Fibroblast of mammary gland (primary cell): ENCODE results near the gene LETM1.

Experiments used
- DNase-seq: peaks from one replicate; pipeline ENCODE4 v3.0.0-alpha.2; 2010; ENCODE audit warnings: low read depth
- H3K4me3 ChIP-seq: 2 replicates; pipeline ENCODE4 v1.5.1; 2011; ENCODE audit warnings: low read depth, mild to moderate bottlenecking, low read length, moderate library complexity; ENCODE audit not compliant: control insufficient read depth
- TF ChIP-seq, protein P1 (sequence below): conservative IDR thresholded peaks from 2 replicates; pipeline ENCODE4 v1.5.1; 2011; ENCODE audit warnings: low read depth, low read length, inconsistent platforms; ENCODE audit not compliant: control insufficient read depth, insufficient read depth

The LETM1 gene

DNA sequence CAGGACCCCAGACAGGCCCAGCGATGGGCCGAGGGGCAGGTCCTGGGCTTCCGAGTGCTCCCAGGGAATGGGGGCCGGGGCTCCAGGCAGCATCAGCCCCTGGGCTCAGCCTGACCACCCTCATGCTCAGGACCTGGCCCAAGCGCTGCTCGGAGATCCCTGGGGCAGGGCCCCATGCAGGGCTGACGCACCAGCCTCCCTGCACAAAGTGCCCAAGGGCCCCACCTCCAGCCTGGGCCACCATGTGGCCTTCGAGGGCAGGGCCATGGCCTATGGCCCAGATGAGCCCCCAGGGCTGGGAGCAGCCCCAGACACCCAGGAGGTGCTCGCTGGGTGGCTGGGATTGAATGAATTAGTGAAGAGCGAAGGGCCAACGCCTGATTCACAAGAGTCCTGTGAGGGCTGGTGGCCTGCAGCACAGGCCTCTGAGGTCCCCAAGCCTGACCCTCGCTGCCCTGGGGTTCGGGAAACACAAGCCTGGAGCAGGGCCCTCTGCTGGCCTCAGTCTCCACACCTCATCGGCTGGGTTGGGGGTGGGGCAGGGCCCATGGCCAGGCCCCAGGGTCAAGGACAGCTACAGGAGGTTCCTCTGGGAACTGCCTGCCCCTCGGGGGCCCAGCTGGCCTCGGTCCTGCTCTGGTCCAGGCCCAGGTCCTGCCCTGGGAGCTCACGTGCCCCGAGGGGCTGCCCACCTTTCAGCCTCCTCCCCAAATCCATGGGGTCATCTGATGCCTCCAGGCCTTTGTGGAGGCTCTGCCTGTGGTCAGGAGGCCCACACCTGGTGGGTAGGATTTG lies 76.2 kb downstream of the LETM1 start:
- TF ChIP-seq, protein P1, sequence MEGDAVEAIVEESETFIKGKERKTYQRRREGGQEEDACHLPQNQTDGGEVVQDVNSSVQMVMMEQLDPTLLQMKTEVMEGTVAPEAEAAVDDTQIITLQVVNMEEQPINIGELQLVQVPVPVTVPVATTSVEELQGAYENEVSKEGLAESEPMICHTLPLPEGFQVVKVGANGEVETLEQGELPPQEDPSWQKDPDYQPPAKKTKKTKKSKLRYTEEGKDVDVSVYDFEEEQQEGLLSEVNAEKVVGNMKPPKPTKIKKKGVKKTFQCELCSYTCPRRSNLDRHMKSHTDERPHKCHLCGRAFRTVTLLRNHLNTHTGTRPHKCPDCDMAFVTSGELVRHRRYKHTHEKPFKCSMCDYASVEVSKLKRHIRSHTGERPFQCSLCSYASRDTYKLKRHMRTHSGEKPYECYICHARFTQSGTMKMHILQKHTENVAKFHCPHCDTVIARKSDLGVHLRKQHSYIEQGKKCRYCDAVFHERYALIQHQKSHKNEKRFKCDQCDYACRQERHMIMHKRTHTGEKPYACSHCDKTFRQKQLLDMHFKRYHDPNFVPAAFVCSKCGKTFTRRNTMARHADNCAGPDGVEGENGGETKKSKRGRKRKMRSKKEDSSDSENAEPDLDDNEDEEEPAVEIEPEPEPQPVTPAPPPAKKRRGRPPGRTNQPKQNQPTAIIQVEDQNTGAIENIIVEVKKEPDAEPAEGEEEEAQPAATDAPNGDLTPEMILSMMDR = no peak
- no peak overlapping the region for H3K4me3 ChIP-seq
- no peak for DNase-seq

DNA sequence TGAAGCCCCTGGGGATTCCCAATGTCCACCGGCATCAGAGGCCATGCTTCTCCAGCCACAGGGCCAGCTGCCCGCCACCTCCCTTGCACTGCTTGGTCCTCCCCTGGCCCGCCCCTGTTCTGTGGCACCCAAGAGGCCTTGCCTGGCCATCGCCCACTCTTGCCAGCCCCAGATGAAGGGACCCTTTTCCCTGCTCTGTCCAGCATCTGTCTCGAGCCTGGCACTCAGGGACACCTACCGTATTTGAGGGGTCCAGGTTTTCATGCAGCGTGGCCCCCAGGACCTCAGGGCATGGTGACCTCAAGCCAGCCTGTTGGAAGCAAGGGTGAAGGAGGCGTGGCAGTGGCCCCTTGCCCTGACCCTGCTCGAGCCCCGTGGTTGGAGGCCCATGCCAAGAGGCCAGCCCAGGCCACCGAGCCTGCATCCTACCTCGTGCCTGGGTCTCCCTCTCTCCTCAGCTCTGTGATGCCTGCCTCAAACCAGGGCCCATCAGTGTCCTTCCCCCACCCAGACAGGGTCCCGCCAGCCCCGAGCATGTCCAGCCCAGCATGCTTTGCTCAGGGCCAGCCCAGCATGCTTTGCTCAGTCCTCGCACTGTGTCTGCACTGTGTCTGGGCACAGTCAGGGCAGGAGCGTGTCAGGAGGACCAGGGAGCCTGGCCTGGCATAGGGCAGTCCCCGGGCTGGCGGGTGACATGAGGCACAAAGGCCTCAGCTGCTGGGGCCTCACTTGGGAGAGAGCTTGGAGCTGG lies 77.1 kb downstream of the LETM1 start:
- TF ChIP-seq, protein P1 = no peak
- no peak for DNase-seq
- no peak overlapping the region for H3K4me3 ChIP-seq

DNA sequence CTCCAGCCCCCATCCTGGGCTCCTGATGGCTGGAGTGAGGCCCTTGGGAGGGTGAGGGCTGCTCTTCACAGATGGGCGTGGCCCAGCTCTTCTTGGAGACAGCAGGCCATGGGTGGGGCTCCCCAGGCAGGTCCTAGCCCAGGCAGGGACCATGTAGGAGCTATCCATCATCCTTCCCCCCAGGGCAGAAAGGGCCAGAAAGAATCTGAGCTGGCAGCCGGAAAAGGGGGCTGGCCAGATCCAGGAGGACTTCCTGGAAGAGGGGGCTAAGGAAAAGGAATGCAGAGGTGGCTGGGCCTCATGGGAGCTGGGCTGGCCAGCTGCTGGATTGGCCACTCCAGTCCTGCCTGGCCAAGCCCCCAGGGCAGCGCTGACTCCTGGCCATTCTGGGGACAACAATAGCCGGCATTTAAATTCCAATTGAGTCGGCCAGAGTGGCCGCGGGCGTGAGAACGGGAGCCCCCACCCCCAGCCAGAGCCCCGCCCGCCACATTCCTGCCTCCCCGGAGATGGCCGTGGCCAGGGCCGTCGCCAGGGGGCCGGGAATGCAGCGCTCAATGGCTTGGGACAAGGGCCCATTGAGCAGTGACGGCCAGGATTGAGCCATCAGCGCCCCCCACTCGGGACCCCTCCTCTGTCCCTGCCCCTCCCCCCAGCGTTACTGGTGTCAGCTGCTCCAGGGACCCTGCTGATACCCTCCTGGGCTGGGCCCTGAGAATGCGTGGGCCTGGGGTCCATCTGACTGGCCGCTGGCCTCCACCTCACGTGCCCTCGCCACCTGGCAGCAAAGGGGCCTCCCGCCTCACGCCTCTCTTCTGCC lies 77.9 kb downstream of the LETM1 start:
- DNase-seq = no peak
- TF ChIP-seq, protein P1 = no peak
- no peak overlapping the region for H3K4me3 ChIP-seq

DNA sequence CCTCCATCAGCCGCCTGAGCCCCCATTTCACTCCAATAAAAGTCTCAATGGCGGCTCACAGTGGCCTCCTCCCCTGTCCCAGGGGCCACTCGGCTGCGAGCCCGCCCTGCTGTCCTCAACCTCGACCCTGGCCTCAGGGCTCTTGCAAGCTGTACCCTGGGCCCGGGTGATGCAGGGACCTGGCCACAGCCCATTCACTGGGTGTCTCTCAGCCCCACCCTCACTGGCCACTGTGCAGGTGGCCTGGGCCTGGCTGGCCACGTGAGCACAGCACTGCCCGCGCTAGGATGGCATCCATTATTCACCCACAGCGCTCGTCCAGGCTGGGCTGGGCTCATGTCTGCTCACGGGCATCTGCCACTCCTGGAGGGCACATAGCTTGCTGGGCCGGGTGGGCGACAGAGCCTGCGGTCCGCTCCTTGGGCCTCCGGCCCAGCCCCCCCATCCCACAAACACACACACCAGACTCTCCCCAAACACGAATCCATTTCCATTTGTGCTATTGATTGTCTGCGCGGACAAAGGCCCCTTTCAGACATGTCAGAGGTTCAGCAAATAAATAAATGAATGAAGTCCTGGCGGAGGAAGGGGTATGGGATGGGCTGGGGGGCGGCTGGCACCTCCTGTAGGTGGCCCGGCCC lies 79.3 kb downstream of the LETM1 start:
- DNase-seq = no peak
- H3K4me3 ChIP-seq = no peak overlapping the region
- TF ChIP-seq, protein P1 = no peak

DNA sequence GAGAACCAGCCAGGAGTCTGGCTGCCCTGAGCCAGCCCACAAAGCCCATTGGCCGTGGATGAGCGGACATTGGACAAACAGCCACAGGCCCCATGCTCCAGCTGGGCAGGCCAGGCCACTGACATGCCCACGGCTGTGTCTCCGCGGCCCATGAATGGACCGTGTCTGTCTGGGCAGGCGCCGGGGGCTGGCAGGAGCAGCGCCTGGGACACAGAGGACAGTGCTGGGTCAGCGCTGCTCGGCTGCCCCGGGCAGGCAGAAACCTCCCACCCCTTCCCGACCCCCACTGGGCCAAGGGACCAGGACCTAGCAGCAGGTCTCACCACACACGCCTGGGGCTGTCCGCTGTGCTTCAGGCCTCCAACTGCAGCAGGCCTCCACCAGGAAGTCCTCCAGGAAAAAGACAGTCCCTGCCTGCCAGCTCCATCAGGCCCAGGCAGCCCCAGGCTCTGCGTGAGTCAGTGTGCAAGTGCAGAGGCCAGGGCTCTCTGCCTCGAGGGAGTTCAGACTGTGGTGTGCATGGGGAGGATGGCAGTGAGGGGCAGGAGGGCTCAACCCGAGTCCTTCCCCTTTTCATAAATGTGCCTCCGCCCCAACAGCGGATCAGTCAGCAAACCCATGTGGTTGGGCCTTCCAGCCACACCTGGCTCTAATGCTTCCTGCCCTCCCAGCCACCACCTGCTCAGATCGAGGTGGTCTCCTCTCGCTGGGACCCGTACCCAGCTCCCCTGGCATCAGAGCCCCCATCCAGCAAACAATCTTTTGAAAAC lies 80.0 kb downstream of the LETM1 start:
- DNase-seq = no peak
- TF ChIP-seq, protein P1 = no peak

More for the DNA sequence above, 80.0 kb downstream of the LETM1 start:
- no peak overlapping the region for H3K4me3 ChIP-seq
